ENCODE results near the gene SP5.

The SP5 gene

GRCh38 chr2:170717991-170718589 lies 3.0 kb downstream of the SP5 start:
- no peaks in the 10 kb centered on the region for H3K36me3 ChIP-seq (ENCODE audit: insufficient read depth, low read length)
- no peaks in the 10 kb centered on the region for H3K79me2 ChIP-seq (ENCODE audit: insufficient read depth, low read length)
- no peak for TF ChIP-seq CTCF (conservative IDR thresholded peaks at IDR 0.05; ENCODE audit: low read length)
- no peak for TF ChIP-seq EZH2phosphoT487 (IDR thresholded peaks at IDR 0.05; ENCODE audit: borderline replicate concordance)
- H3K4me3 ChIP-seq (ENCODE audit: low read length, poor library complexity, severe bottlenecking) = no peak overlapping the region
- no peak overlapping the region for H3K4me2 ChIP-seq (ENCODE audit: low read depth, low read length, poor library complexity, severe bottlenecking)
- H3K4me1 ChIP-seq (ENCODE audit: insufficient read depth, low read length, poor library complexity, severe bottlenecking) = no peaks in the 10 kb centered on the region
- no peaks in the 10 kb centered on the region for H3F3A ChIP-seq (ENCODE audit: low read depth)
- no peaks in the 10 kb centered on the region for H3K9me2 ChIP-seq (replicated peaks; ENCODE audit: low read depth, low read length)
- H3K27me3 ChIP-seq (ENCODE audit: insufficient read depth, low read length, poor library complexity, severe bottlenecking) = no peaks in the 10 kb centered on the region
- H3K9ac ChIP-seq (ENCODE audit: low read depth, low read length, poor library complexity, severe bottlenecking) = no peak overlapping the region
- no peaks in the 10 kb centered on the region for H3K9me3 ChIP-seq (ENCODE audit: insufficient read depth, low read depth, low read length)
- H4K20me1 ChIP-seq (ENCODE audit: insufficient read depth, low read length, poor library complexity, severe bottlenecking) = no peaks in the 10 kb centered on the region
- no peak overlapping the region for H2AFZ ChIP-seq (ENCODE audit: low read length)

- no peaks in the 10 kb centered on the region for H3K79me2 ChIP-seq (ENCODE audit: insufficient read depth, low read length)
- H3K4me3 ChIP-seq (ENCODE audit: low read length, poor library complexity, severe bottlenecking) = no peak overlapping the region
- H3K4me1 ChIP-seq (ENCODE audit: insufficient read depth, low read length, poor library complexity, severe bottlenecking) = no peaks in the 10 kb centered on the region
- H3K9me3 ChIP-seq (ENCODE audit: insufficient read depth, low read depth, low read length) = no peaks in the 10 kb centered on the region
- no peak overlapping the region for H3K4me2 ChIP-seq (ENCODE audit: low read depth, low read length, poor library complexity, severe bottlenecking)
- H3K27me3 ChIP-seq (ENCODE audit: insufficient read depth, low read length, poor library complexity, severe bottlenecking) = no peaks in the 10 kb centered on the region
- no peak overlapping the region for H3K9ac ChIP-seq (ENCODE audit: low read depth, low read length, poor library complexity, severe bottlenecking)
- TF ChIP-seq EZH2phosphoT487 (IDR thresholded peaks at IDR 0.05; ENCODE audit: borderline replicate concordance) (no peak), CTCF (conservative IDR thresholded peaks at IDR 0.05; ENCODE audit: low read length) (no peak)
- no peaks in the 10 kb centered on the region for H3K36me3 ChIP-seq (ENCODE audit: insufficient read depth, low read length)
- H2AFZ ChIP-seq (ENCODE audit: low read length) = no peak overlapping the region
- H4K20me1 ChIP-seq (ENCODE audit: insufficient read depth, low read length, poor library complexity, severe bottlenecking) = no peaks in the 10 kb centered on the region
- no peaks in the 10 kb centered on the region for H3F3A ChIP-seq (ENCODE audit: low read depth)
- H3K9me2 ChIP-seq (replicated peaks; ENCODE audit: low read depth, low read length) = no peaks in the 10 kb centered on the region
These were observed 4.7 kb downstream of the SP5 start for GRCh38 chr2:170719810-170720209.

- H3K9me2 ChIP-seq (replicated peaks; ENCODE audit: low read depth, low read length) = no peaks in the 10 kb centered on the region
- H3F3A ChIP-seq (ENCODE audit: low read depth) = no peaks in the 10 kb centered on the region
- no peaks in the 10 kb centered on the region for H3K9me3 ChIP-seq (ENCODE audit: insufficient read depth, low read depth, low read length)
- no peak overlapping the region for H3K4me3 ChIP-seq (ENCODE audit: low read length, poor library complexity, severe bottlenecking)
- H2AFZ ChIP-seq (ENCODE audit: low read length) = no peak overlapping the region
- H3K4me2 ChIP-seq (ENCODE audit: low read depth, low read length, poor library complexity, severe bottlenecking) = no peak overlapping the region
- no peak for TF ChIP-seq EZH2phosphoT487 (IDR thresholded peaks at IDR 0.05; ENCODE audit: borderline replicate concordance)
- TF ChIP-seq CTCF (conservative IDR thresholded peaks at IDR 0.05; ENCODE audit: low read length) = no peak
- no peaks in the 10 kb centered on the region for H3K79me2 ChIP-seq (ENCODE audit: insufficient read depth, low read length)
- no peaks in the 10 kb centered on the region for H4K20me1 ChIP-seq (ENCODE audit: insufficient read depth, low read length, poor library complexity, severe bottlenecking)
- no peaks in the 10 kb centered on the region for H3K36me3 ChIP-seq (ENCODE audit: insufficient read depth, low read length)
- H3K9ac ChIP-seq (ENCODE audit: low read depth, low read length, poor library complexity, severe bottlenecking) = no peak overlapping the region
- no peaks in the 10 kb centered on the region for H3K4me1 ChIP-seq (ENCODE audit: insufficient read depth, low read length, poor library complexity, severe bottlenecking)
- no peaks in the 10 kb centered on the region for H3K27me3 ChIP-seq (ENCODE audit: insufficient read depth, low read length, poor library complexity, severe bottlenecking)
These were observed 6.5 kb downstream of the SP5 start for GRCh38 chr2:170721678-170722077.

All from Loucy (cell line).